ENCODE data around the gene CTRB1.
"Not testable (repeated sequence)": the region's sequence is repeated elsewhere in the genome, so short reads cannot be mapped to it uniquely, and the experiment has no call there.

CTRB1 gene

GRCh38 chr16:75204905-75205304 lies 13.9 kb upstream of the CTRB1 start:
- DNase-seq = not testable (repeated sequence)

- DNase-seq = not testable (repeated sequence)
Observed at GRCh38 chr16:75205438-75205837, 13.3 kb upstream of the CTRB1 start.

GRCh38 chr16:75205961-75206748 lies 12.6 kb upstream of the CTRB1 start:
- DNase-seq = not testable (repeated sequence)

- no peak for DNase-seq
Observed at GRCh38 chr16:75206749-75207451, 11.9 kb upstream of the CTRB1 start, which contains the start of gene CTRB2. TSS of gene CTRB2 (minus strand) at chr16:75207161. CDS start at chr16:75207141, 20 bp downstream.

GRCh38 chr16:75207831-75208230 lies 11.0 kb upstream of the CTRB1 start:
- DNase-seq = no peak

GRCh38 chr16:75208242-75208825 lies 10.5 kb upstream of the CTRB1 start:
- DNase-seq = no peak

GRCh38 chr16:75208861-75209505 lies 9.8 kb upstream of the CTRB1 start:
- no peak for DNase-seq

- DNase-seq = not testable (repeated sequence)
Observed at GRCh38 chr16:75209514-75209913, 9.3 kb upstream of the CTRB1 start.

GRCh38 chr16:75209944-75210343 lies 8.8 kb upstream of the CTRB1 start:
- no peak for DNase-seq

GRCh38 chr16:75211286-75211685 lies 7.5 kb upstream of the CTRB1 start:
- DNase-seq = not testable (repeated sequence)

- DNase-seq = no peak
Observed at GRCh38 chr16:75216127-75216526, 2.7 kb upstream of the CTRB1 start.

GRCh38 chr16:75216576-75216975 lies 2.2 kb upstream of the CTRB1 start:
- no peak for DNase-seq

- no peak for DNase-seq
Observed at GRCh38 chr16:75217389-75217851, 1.4 kb upstream of the CTRB1 start.

GRCh38 chr16:75219088-75219487 lies 300 bp downstream of the CTRB1 start:
- DNase-seq = no peak

GRCh38 chr16:75219838-75220237 lies 1.1 kb downstream of the CTRB1 start:
- DNase-seq = peak; percentile 22

- DNase-seq = no peak
Observed at GRCh38 chr16:75222271-75222783, 3.5 kb downstream of the CTRB1 start.

GRCh38 chr16:75223129-75223528 lies 4.3 kb downstream of the CTRB1 start:
- DNase-seq = not testable (repeated sequence)

- DNase-seq = no peak
Observed at GRCh38 chr16:75224306-75225082, 5.7 kb downstream of the CTRB1 start.

GRCh38 chr16:75225092-75225491 lies 6.3 kb downstream of the CTRB1 start:
- DNase-seq = no peak

- DNase-seq = no peak
Observed at GRCh38 chr16:75225678-75226515, 7.1 kb downstream of the CTRB1 start.
